GM21529 (cell line): ENCODE results near the gene PHKG2.

Experiments
- ATAC-seq: cut with Tn5 transposase; IDR thresholded peaks from one replicate; pipeline ENCODE4 v1.9.1; 2021; ENCODE audit not compliant: unreplicated experiment

The PHKG2 gene

DNA sequence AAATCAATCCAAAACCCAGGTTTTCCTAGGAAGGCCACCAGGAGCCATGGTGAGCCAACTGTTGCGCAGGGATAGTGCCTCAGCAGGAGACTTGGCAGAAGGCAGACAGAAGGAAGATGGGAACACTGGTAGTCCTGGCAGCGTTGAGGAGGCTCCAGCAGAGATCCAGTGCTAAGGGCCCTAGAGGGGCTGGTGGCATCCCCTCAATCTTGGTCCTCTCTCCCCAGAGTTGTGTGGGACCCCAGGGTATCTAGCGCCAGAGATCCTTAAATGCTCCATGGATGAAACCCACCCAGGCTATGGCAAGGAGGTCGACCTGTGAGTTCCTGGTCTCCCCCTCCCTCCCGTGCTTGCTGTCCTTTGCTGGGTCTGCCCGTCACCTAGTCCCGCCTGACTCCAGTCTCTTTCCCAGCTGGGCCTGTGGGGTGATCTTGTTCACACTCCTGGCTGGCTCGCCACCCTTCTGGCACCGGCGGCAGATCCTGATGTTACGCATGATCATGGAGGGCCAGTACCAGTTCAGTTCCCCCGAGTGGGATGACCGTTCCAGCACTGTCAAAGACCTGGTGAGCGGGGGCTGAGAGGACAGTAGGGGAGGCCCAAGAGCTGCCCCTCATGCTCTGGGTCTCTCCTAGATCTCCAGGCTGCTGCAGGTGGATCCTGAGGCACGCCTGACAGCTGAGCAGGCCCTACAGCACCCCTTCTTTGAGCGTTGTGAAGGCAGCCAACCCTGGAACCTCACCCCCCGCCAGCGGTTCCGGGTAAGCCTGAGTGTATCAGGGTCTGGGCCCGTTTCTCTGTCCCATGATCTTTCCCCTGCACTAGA is 7.9 kb downstream of the PHKG2 start:
- ATAC-seq = no peak

DNA sequence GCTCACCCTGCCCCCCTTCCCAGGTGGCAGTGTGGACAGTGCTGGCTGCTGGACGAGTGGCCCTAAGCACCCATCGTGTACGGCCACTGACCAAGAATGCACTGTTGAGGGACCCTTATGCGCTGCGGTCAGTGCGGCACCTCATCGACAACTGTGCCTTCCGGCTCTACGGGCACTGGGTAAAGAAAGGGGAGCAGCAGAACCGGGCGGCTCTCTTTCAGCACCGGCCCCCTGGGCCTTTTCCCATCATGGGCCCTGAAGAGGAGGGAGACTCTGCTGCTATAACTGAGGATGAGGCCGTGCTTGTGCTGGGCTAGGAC is 8.5 kb downstream of the PHKG2 start:
- no peak for ATAC-seq

DNA sequence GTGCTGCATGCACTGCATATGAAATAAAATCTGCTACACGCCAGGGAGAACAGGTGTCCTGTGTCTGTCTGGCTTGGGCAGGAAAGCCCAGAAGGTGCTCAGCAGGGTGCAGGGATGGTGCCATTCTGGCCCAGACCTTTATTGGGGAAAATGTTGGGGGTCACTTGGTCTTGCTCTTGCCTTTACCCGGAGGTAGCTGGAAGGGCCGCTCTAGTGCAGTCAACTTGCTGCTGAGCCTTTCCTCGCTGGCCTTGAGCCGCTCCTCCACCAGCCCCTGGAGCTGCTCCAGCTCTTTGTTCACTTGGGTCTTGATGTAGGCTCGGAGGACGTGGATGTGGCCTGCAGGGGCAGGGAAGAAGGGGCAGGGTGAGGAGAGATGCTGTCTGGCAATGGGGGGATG is 9.1 kb downstream of the PHKG2 start:
- ATAC-seq = no peak

DNA sequence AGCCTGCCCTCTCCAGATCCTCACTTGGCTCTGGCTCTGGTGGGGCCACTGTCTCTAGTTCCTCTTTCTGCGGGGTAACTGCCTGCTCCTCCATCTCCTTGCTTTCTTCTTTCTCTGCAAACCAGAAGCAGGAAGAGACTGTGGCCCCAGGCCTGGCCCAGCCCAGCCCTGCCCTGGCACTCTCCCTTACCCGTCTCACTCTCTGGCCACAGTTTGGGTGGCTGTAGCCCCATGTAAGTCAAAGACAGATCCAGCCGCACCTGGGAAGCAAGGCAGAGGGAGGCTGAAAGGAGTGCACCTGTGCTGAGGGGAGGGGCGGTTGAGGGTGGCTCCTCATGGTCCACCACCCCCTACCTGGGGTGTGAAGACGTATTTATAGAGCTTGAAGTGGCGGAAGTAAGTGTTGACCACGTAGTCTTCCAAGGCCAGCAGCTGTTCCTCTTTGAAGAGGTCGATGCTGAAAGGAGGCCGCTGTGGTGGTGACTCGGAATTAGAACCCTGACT is 10.8 kb downstream of the PHKG2 start:
- ATAC-seq = no peak

DNA sequence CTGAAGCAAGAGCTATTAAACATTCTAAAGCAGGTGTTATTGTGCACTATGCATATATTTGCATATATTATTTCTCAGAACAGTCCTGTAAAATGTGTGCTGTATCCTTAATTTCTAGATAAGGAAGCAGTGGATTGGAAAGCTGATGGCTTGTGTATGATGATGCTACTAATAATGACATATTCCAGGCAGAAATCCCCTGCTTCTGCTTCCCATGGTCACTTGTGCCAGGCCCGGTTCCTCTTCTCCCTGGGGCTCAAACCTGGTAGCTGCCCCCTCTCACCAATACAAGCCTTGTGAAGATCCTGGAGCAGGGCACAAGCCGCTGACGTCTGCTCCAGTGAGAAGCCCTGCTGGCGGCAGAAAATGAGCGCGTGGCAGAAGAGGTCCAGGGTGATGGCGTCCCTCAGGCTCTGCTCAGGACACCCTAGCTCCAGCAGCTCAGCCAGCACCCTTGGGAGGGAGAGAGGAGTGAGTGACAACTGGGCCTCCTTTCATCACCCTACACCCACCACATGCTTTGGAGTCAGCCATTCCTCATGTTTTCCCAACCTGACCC is 11.9 kb downstream of the PHKG2 start:
- no peak for ATAC-seq

DNA sequence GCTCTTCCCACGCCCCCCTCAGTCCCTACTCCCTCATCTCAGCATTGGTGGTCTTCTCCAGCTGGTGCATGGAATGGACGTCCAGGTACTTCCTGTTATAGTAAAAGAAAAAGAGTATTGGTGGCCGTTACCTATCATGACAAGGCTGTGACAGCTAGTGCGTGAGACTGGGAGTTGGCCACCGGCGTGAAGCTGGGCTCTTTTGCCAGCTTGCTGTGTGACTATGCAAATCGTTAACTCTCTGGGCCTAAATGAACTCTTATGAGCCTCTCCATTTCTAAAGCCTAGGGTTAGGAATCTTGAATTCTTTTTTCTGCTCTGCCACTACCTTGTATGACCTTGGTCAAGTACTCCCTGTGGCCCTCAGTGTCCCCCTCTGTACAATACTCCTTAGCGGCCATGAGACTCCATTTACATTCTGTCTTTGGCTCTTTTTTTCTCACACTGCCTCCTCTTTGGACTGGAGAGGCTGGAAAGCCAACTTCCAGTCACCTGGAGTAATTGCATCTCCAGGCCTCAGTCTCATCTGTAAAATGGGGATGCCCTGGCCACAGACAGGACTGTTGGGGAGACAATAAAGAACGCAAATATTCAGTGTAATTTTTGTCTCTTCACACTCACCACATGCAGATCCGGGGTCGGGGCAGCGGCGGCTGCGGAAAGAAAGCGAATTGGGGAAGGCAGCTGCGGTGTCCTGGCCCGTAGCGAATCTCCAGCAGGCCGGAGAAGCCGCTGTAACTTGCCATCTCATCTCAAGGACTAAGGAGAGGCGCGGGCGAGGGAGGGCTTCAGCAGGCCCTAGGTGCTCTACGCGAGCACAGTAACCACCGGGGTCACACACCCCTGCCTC is 12.6 kb downstream of the PHKG2 start:
- ATAC-seq = no peak

DNA sequence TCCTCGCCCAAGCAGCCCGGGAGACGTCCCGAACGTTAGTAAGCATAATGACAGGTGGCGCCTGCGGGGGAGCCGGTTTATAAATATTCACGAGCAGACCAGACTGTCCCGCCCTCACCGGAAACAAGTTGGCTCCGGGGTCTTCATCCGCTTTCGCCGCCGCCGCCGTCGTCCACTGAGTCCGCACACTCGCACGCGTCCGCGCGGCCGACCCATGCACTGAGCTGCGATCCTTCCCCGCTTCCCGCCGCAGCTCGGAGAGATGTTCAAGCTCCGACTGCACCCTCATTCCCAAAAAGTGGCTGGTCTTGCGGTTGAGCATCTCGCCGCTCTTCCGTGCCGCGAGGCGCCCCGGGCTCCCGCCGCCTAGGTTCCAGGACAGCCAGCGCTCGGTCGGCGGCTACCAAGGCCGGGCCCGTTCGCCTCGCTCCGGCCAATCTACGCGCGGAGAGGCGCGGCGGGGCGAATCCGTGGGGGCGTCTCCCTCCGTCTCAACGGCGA is 13.3 kb downstream of the PHKG2 start:
- ATAC-seq = peak; percentile 27

DNA sequence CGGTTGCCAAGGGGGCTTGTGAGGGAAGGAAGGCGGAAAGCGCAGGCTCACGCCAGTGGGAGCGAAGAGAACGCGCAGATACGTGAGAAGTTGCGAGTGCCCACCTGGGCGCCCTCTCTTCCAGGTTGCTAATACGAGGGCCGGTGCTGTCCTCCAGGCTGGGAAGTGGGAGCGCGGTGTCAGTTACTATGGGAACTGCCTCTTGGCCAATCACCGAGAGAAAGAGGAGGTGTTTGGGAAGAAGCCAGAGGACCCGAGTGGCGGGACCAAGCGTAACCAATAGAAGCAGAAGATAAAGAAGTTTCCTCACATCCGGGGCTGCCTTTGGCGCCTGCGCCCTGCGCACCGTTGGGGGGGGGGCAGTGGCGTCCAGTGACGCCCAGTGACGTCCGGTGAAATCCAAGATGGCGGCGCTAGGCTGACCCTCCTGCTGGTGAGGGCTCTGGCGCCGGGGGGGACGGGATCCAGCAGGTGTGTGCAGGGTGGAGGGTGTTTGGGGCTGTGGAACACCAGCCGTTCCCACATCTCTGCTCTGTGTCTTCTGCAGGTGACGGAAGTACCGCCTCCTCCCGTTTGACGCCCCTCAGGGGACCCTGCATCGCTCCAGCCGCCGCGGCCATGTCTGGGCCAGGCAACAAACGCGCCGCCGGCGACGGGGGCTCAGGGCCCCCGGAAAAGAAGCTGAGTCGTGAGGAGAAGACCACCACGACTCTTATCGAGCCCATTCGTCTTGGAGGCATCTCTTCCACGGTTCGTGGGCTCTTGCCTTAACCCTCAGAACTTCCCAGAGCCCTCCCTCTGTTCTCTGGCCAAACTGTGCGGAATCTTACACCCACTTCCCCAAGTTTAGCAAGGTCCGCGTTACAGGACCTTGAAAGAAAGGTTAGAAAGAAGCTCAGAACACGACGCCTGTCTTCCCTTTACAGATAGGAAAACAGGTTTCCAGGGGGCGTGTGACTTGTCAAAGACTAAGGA is 14.0 kb downstream of the PHKG2 start, which contains the start of the genes CFAP119 and RNF40:
TSS of gene CFAP119 (minus strand) at position 135 of the 975 bp plus-strand sequence. CDS start 314 bp downstream, outside the sequence.
TSS of gene RNF40 (plus strand) at position 395 of the 975 bp plus-strand sequence. CDS start at position 619, 224 bp downstream.
- peak; percentile 84 for ATAC-seq

DNA sequence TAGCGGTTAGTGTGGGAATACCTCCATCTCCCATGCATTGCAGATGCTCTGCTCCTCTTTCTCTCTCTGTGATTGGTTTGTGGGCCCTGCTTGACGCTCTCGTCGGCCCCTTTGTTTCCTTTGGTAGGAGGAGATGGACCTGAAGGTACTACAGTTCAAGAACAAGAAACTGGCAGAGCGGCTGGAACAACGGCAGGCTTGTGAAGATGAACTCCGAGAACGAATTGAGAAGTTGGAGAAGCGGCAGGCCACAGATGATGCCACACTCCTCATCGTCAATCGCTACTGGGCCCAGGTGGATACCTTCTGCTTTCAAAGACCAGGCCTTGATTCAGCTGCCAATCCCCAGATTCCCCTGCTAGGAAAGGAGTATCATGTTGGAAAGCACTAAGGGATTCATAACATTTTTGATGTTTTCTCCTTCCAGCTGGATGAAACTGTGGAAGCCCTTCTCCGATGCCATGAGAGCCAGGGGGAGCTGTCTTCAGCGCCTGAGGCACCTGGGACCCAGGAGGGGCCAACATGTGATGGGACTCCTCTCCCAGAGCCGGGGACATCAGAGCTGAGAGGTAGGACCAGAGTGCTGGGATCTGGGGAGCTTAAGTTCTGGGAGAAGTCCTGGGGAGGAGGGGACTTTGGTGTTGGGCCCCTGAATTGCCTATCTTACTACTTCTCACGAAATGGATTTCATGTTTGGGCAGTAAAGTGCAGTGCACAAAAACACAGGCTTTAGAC is 14.9 kb downstream of the PHKG2 start:
- ATAC-seq = no peak

DNA sequence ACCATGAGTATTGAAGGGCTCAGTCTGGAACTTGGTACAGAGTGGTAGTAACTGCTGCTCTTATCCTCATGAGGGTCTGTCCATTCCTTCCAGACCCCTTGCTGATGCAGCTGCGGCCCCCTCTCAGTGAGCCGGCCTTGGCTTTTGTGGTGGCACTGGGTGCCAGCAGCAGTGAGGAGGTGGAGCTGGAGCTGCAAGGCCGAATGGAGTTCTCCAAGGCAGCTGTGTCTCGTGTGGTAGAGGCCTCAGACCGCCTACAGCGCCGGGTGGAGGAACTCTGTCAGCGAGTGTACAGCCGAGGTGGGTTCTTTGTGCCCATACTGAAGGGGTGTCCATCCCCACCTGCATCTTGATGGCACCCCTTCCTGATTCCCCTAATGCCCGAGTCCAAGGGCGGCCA is 15.9 kb downstream of the PHKG2 start:
- no peak for ATAC-seq

DNA sequence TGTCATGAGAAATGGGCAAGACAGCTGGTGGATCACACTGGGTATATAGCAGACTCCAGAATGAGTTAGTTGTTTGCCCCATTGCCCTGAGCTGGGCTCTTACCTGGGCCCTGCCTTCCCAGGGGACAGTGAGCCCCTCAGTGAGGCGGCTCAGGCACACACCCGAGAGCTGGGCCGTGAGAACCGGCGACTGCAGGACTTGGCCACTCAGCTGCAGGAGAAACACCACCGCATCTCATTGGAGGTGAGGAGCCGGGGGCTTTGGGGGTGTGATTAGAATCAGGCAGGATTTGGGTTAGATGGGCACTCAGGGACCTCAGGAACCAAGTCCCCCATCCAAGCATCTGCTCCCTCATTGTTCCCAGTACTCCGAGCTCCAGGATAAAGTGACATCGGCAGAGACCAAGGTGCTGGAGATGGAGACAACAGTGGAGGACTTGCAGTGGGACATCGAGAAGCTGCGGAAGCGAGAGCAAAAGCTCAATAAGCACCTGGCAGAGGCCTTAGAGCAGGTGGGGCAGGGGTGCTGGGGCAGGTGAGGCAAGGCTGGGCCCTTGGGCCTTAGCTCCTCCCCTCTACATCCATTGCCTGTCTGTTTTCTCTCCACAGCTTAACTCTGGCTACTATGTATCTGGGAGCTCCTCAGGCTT is 16.7 kb downstream of the PHKG2 start:
- ATAC-seq = no peak

DNA sequence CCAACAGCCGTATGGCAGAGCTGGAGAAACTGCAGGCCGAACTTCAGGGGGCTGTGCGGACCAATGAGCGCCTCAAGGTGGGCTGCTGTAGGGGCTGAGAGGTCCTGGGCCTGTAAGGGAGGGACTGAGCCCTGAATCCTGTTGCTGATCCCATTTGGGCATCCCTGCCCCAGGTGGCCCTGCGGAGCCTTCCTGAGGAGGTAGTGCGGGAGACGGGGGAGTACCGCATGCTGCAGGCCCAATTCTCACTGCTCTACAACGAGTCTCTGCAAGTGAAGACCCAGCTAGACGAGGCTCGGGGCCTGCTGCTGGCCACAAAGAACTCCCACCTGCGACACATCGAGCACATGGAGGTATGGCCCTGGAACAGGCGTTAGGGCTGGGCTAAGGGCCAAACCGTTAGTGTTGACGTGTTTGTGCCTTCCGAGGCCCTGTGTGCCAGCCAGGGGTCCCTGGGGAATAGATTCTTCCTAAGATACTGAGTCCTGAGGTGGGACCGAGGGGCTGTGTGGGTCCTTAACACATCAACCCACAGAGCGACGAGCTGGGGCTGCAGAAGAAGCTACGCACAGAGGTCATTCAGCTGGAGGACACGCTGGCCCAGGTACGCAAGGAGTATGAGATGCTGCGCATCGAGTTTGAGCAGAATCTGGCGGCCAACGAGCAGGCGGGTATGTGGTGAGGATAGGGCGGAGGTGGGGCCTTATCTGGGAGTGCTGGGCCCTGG is 18.1 kb downstream of the PHKG2 start:
- no peak for ATAC-seq

DNA sequence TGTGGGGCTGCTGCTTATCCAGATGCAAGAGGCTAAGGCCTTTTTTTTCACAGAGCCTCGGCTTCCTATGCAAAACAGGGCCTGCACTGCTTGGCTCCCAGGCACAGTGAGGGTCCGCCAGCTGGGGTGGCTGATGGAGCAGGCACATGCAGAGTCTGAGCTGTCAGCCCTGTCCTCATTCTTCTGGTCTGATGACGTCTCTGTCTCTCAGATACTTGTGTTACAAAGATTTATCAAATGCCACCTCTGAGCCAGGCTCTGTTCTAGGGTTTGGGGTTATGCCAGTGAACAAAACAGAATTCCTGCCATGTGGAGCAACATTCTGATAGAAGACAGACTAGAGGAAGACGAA is 18.7 kb downstream of the PHKG2 start:
- no peak for ATAC-seq

DNA sequence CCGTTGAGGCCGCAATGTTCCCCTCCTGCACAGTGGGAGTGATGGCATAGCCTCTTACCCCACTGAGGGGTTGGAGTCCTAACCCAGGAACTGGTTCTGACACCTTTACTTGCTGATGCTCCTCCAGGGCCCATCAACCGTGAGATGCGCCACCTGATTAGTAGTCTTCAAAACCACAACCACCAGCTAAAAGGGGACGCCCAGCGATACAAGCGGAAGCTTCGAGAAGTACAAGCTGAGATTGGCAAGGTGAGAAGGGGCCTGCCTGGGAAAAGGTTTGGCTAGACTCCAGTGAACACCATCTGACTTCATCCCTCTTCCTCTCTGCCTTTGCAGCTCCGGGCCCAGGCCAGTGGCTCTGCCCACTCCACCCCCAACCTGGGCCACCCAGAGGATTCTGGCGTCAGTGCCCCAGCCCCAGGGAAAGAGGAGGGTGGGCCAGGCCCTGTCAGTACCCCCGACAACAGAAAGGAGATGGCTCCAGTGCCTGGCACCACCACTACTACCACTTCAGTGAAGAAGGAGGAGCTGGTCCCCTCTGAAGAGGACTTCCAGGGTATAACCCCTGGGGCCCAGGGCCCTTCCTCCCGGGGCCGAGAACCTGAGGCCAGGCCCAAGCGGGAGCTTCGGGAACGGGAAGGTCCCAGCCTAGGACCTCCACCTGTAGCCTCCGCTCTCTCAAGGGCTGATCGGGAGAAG is 19.7 kb downstream of the PHKG2 start:
- ATAC-seq = no peak

DNA sequence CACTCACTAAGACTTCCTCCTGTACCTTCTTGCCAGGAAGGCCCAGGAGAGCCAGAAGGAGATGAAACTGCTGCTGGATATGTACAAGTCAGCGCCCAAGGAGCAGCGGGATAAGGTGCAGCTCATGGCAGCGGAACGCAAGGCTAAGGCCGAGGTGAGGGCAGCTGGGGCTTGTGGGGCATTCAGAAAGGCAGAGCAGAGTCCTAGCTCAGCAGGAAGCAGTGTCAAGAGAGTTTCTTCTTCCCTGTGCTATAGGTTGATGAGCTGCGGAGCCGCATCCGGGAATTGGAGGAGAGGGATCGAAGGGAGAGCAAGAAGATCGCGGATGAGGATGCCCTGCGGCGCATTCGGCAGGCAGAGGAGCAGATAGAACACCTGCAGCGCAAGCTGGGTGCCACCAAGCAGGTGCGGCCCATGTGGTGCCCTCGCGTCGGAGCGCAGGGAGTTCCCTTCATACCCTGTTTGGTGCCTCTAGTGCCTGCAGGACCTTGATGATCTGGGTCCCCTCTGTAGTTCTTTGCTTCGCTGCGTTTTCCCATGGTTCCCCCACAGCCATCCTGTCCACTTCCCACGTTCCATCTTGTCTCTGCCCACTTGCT is 20.5 kb downstream of the PHKG2 start:
- no peak for ATAC-seq

DNA sequence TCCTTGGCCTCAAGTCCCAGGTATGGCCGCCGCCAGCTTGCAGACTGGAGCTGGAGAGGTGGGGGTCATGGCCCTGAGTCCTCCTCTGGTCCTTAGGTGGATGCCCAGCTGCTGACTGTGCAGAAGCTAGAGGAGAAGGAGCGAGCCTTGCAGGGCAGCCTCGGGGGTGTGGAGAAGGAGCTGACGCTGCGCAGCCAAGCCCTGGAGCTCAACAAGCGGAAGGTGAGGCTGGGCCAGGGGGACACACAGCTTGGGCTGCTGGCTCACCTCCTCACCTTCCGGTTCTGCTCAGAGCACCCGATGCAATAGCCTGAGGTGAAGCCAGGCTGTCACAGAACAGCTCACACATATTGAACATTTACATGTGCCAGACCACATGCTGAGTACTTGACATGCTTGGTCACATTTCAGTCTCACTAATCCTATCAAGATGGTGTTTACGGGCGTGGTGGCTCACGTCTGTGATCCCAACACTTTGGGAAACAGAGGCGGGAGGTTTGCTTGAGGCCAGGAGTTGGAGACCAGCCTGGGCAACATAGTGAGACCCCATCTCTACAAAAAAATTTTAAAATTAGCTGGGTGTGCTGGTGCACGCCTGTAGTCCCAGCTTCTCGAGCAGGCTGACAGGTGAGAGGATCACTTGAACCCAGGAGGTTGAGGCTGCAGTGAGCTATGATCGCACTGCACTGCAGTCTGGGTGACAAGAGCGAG is 21.3 kb downstream of the PHKG2 start:
- no peak for ATAC-seq

DNA sequence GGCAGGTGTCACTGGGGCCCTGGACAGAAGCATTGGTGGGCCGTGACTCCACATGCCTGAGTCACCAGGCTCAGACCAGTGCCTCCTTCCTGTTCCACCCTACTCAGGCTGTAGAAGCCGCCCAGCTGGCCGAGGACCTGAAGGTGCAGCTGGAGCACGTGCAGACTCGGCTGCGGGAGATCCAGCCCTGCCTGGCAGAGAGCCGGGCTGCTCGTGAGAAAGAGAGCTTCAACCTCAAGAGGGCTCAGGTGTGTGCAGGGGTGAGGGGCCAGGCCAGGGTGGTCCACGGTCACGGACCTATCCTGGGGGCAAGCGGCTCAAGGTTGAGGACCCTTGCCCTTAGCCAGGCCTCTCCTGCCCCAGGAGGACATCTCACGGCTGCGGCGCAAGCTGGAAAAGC is 23.5 kb downstream of the PHKG2 start:
- no peak for ATAC-seq
